ENCODE results near the gene PCDHGB3.
"Not testable (repeated sequence)": the region's sequence is repeated elsewhere in the genome, so short reads cannot be mapped to it uniquely, and the experiment has no call there.

Gene PCDHGB3

GRCh38 chr5:141343242-141343952 is 26.6 kb upstream of the PCDHGB3 start, which contains the start of gene PCDHGA3:
TSS of gene PCDHGA3 (plus strand) at chr5:141343829. CDS start at chr5:141344034, 205 bp downstream.
- DNase-seq (ENCODE audit: insufficient read length, low spot score): no peak
- no peak for FAIRE-seq
- no peak for TF ChIP-seq POLR2A (IDR thresholded peaks at IDR 0.05; ENCODE audit: low read depth, low read length)
- no peak for TF ChIP-seq POLR2AphosphoS5 (IDR thresholded peaks at IDR 0.05; ENCODE audit: low read depth, low read length)
- no peak for TF ChIP-seq PAX5 (IDR thresholded peaks at IDR 0.05; ENCODE audit: insufficient read depth, low read length, severe bottlenecking)
- TF ChIP-seq TAF1 (IDR thresholded peaks at IDR 0.05; ENCODE audit: low read depth, low read length): no peak
- no peak for TF ChIP-seq POU2F2 (IDR thresholded peaks at IDR 0.05; ENCODE audit: low read depth, low read length)
- no peak for TF ChIP-seq SPI1 (IDR thresholded peaks at IDR 0.05; ENCODE audit: low read depth, low read length)

GRCh38 chr5:141343953-141344463 is 26.0 kb upstream of the PCDHGB3 start:
- DNase-seq (ENCODE audit: insufficient read length, low spot score) (no peak), FAIRE-seq (no peak)
- TF ChIP-seq POU2F2 (IDR thresholded peaks at IDR 0.05; ENCODE audit: low read depth, low read length) (no peak), POLR2AphosphoS5 (IDR thresholded peaks at IDR 0.05; ENCODE audit: low read depth, low read length) (no peak), TAF1 (IDR thresholded peaks at IDR 0.05; ENCODE audit: low read depth, low read length) (no peak), PAX5 (IDR thresholded peaks at IDR 0.05; ENCODE audit: insufficient read depth, low read length, severe bottlenecking) (no peak), POLR2A (IDR thresholded peaks at IDR 0.05; ENCODE audit: low read depth, low read length) (no peak), SPI1 (IDR thresholded peaks at IDR 0.05; ENCODE audit: low read depth, low read length) (no peak)

- DNase-seq (ENCODE audit: insufficient read length, low spot score) (no peak), FAIRE-seq (no peak)
- TF ChIP-seq SPI1 (IDR thresholded peaks at IDR 0.05; ENCODE audit: low read depth, low read length) (no peak), POU2F2 (IDR thresholded peaks at IDR 0.05; ENCODE audit: low read depth, low read length) (no peak), POLR2A (IDR thresholded peaks at IDR 0.05; ENCODE audit: low read depth, low read length) (no peak), PAX5 (IDR thresholded peaks at IDR 0.05; ENCODE audit: insufficient read depth, low read length, severe bottlenecking) (no peak), TAF1 (IDR thresholded peaks at IDR 0.05; ENCODE audit: low read depth, low read length) (no peak), POLR2AphosphoS5 (IDR thresholded peaks at IDR 0.05; ENCODE audit: low read depth, low read length) (no peak)
Observed at GRCh38 chr5:141345327-141345726, 24.7 kb upstream of the PCDHGB3 start.

- not testable (repeated sequence) for FAIRE-seq; DNase-seq (ENCODE audit: insufficient read length, low spot score)
Observed at GRCh38 chr5:141346017-141346416, 24.0 kb upstream of the PCDHGB3 start.

- peak; percentile 58 for DNase-seq (ENCODE audit: insufficient read length, low spot score)
- TF ChIP-seq POLR2AphosphoS5 (IDR thresholded peaks at IDR 0.05; ENCODE audit: low read depth, low read length) (no peak), POLR2A (IDR thresholded peaks at IDR 0.05; ENCODE audit: low read depth, low read length) (no peak), TAF1 (IDR thresholded peaks at IDR 0.05; ENCODE audit: low read depth, low read length) (no peak), PAX5 (IDR thresholded peaks at IDR 0.05; ENCODE audit: insufficient read depth, low read length, severe bottlenecking) (no peak), POU2F2 (IDR thresholded peaks at IDR 0.05; ENCODE audit: low read depth, low read length) (no peak), SPI1 (IDR thresholded peaks at IDR 0.05; ENCODE audit: low read depth, low read length) (no peak)
- FAIRE-seq: peak; percentile 45
Observed at GRCh38 chr5:141349917-141350619, 20.0 kb upstream of the PCDHGB3 start, which contains the start of gene PCDHGB1. TSS of gene PCDHGB1 (plus strand) at chr5:141350099. CDS start at chr5:141350261, 162 bp downstream.

- no peak for DNase-seq (ENCODE audit: insufficient read length, low spot score)
- FAIRE-seq: no peak
Observed at GRCh38 chr5:141351591-141351990, 18.5 kb upstream of the PCDHGB3 start.

GRCh38 chr5:141354900-141355469 is 15.1 kb upstream of the PCDHGB3 start, which contains the start of gene PCDHGA4:
TSS of gene PCDHGA4 (plus strand) at chr5:141355021. CDS start at chr5:141355108, 87 bp downstream.
- DNase-seq (ENCODE audit: insufficient read length, low spot score) (no peak), FAIRE-seq (no peak)
- TF ChIP-seq PAX5 (IDR thresholded peaks at IDR 0.05; ENCODE audit: insufficient read depth, low read length, severe bottlenecking) (no peak), SPI1 (IDR thresholded peaks at IDR 0.05; ENCODE audit: low read depth, low read length) (no peak), POU2F2 (IDR thresholded peaks at IDR 0.05; ENCODE audit: low read depth, low read length) (no peak)

More at GRCh38 chr5:141351591-141351990, 18.5 kb upstream of the PCDHGB3 start:
- no peak for TF ChIP-seq POLR2A (IDR thresholded peaks at IDR 0.05; ENCODE audit: low read depth, low read length)
- TF ChIP-seq POU2F2 (IDR thresholded peaks at IDR 0.05; ENCODE audit: low read depth, low read length): no peak
- no peak for TF ChIP-seq TAF1 (IDR thresholded peaks at IDR 0.05; ENCODE audit: low read depth, low read length)
- no peak for TF ChIP-seq POLR2AphosphoS5 (IDR thresholded peaks at IDR 0.05; ENCODE audit: low read depth, low read length)

GRCh38 chr5:141355641-141356040 is 14.4 kb upstream of the PCDHGB3 start:
- DNase-seq (ENCODE audit: insufficient read length, low spot score): no peak

GRCh38 chr5:141356133-141356532 is 13.9 kb upstream of the PCDHGB3 start:
- no peak for FAIRE-seq

More at GRCh38 chr5:141355641-141356040, 14.4 kb upstream of the PCDHGB3 start:
- TF ChIP-seq POLR2A (IDR thresholded peaks at IDR 0.05; ENCODE audit: low read depth, low read length) (no peak), TAF1 (IDR thresholded peaks at IDR 0.05; ENCODE audit: low read depth, low read length) (no peak)
- no peak for FAIRE-seq

More at GRCh38 chr5:141356133-141356532, 13.9 kb upstream of the PCDHGB3 start:
- no peak for DNase-seq (ENCODE audit: insufficient read length, low spot score)
- TF ChIP-seq TAF1 (IDR thresholded peaks at IDR 0.05; ENCODE audit: low read depth, low read length) (no peak), POLR2AphosphoS5 (IDR thresholded peaks at IDR 0.05; ENCODE audit: low read depth, low read length) (no peak), SPI1 (IDR thresholded peaks at IDR 0.05; ENCODE audit: low read depth, low read length) (no peak), POU2F2 (IDR thresholded peaks at IDR 0.05; ENCODE audit: low read depth, low read length) (no peak), POLR2A (IDR thresholded peaks at IDR 0.05; ENCODE audit: low read depth, low read length) (no peak), PAX5 (IDR thresholded peaks at IDR 0.05; ENCODE audit: insufficient read depth, low read length, severe bottlenecking) (no peak)
